ENCODE measurements around the gene SCAF1. TPM values are rescaled to one million over a fixed set of nuclear protein-coding genes. Genes with fewer than 3 reads are reported as not detected.

The SCAF1 gene
- total and polyA plus RNA-seq, 10 of the 15 experiments (the other 5 are each of a cell fraction or from before 2014, with no cell fraction given), result 0.18 to 77.0 (median 5.3) TPM

DNA sequence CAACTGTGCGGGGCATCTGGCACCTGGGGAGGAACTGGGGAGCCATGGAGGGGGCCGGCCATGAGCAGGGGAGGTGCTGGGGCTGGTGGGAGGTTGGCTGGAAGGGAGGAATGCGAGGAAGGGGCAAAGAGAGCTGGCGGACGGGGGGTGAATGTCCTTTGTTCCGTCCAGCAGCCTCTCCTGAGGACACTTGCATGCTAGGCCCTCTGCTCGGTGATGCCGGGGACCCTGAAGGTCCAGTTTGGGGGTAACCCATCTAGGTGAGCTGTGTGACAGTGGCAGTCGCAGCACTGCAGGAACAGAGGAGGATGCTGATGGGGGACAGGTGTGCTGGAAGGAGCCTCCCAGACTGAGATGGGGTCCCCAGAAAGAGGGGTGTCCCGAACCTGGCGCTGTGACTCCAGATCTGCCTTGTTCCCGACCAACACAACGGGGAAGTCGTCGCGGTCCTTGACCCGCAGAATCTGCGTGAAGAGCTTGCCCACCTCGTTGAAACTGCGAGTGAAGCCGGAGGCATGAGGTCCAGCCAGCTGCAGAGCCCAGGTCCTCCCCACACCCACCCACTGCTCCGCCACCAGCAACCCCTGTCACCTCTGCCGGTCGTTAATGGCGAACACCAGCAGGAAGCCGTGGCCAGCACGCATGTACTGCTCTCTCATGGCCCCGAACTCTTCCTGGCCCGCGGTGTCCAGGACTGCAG, 5.6 kb upstream of the SCAF1 start:
- no peak overlapping the region for H3K9ac ChIP-seq (ENCODE audit: control insufficient read depth, insufficient read depth, low read length)
- H3K9me3 ChIP-seq (replicated peaks; ENCODE audit: control insufficient read depth, insufficient read depth, low read length), result no peaks in the 10 kb centered on the region
- ChIA-PET POLR2A (interaction anchor here (1.2 kb wide), 1 partner anchor 40 kb away, joined by 4 read pairs; no protein-coding TSS in a partner anchor), SMC1A (ENCODE audit: uncharacterized antibody, unreplicated experiment) (no interaction called here), RAD21 (ENCODE audit: unreplicated experiment) (no interaction called here), CTCF (interaction anchor here (0.6 to 1.4 kb wide), 2 partner anchors 45 to 1364 kb away, joined by 3 to 4 read pairs; no protein-coding TSS in a partner anchor)
- H4K20me1 ChIP-seq (ENCODE audit: control insufficient read depth, insufficient read depth), result no peaks in the 10 kb centered on the region
- ATAC-seq (no peak), FAIRE-seq (no peak), DNase-seq (ENCODE audit: low read depth, low spot score) (no peak)
- peaks cover 5% of the 10 kb centered on the region for H3K79me2 ChIP-seq (ENCODE audit: control insufficient read depth, insufficient read depth, low read length)
- H3K27me3 ChIP-seq (replicated peaks in 1 of 2; ENCODE audit: control insufficient read depth in 2 of 2, insufficient read depth in 2 of 2, low read length in 1 of 2), result no peaks in the 10 kb centered on the region
- no peak overlapping the region for H3K4me2 ChIP-seq (ENCODE audit: control insufficient read depth, insufficient read depth)
- H3K36me3 ChIP-seq (ENCODE audit: control insufficient read depth in 2 of 2, insufficient read depth in 2 of 2, low read length in 1 of 2), result no peaks in the 10 kb centered on the region
- H2AFZ ChIP-seq (ENCODE audit: control insufficient read depth, low read depth, low read length), result no peak overlapping the region
- H3K27ac ChIP-seq (ENCODE audit: control insufficient read depth, insufficient read depth), result no peak overlapping the region
- BruUV-seq (replicated peaks), result no TSS peak
- H3K4me1 ChIP-seq (ENCODE audit: control insufficient read depth, insufficient read depth, low read length), result peaks cover 5% of the 10 kb centered on the region
- 75% methylated on average over 25 of the region's 30 CpGs for WGBS (ENCODE audit: insufficient coverage, insufficient replicate concordance, low lambda C conversion rate, missing lambda C conversion rate)
- in situ Hi-C loops (cut with MboI) (no loop called here), intact Hi-C loops (cut with micrococcal nuclease; ENCODE audit: unreplicated experiment) (no loop called here)
- H3K4me3 ChIP-seq, result no peak overlapping the region
- no peak for TF ChIP-seq NRF1 (conservative IDR thresholded peaks at IDR 0.05; ENCODE audit: low read depth, low read length)
- TF ChIP-seq NFYA (IDR thresholded peaks at IDR 0.05; ENCODE audit: borderline replicate concordance, low read depth, low read length), result no peak
- TF ChIP-seq CEBPB (IDR thresholded peaks at IDR 0.05; ENCODE audit: borderline replicate concordance in 1 of 2, low read depth in 2 of 2, low read length in 2 of 2), result no peak
- TF ChIP-seq HCFC1 (IDR thresholded peaks at IDR 0.05; ENCODE audit: low read length), result no peak
- TF ChIP-seq RBBP5 (conservative IDR thresholded peaks at IDR 0.05), result no peak
- TF ChIP-seq TBL1XR1 (IDR thresholded peaks at IDR 0.05; ENCODE audit: low read depth, low read length), result no peak
- TF ChIP-seq, protein P1, sequence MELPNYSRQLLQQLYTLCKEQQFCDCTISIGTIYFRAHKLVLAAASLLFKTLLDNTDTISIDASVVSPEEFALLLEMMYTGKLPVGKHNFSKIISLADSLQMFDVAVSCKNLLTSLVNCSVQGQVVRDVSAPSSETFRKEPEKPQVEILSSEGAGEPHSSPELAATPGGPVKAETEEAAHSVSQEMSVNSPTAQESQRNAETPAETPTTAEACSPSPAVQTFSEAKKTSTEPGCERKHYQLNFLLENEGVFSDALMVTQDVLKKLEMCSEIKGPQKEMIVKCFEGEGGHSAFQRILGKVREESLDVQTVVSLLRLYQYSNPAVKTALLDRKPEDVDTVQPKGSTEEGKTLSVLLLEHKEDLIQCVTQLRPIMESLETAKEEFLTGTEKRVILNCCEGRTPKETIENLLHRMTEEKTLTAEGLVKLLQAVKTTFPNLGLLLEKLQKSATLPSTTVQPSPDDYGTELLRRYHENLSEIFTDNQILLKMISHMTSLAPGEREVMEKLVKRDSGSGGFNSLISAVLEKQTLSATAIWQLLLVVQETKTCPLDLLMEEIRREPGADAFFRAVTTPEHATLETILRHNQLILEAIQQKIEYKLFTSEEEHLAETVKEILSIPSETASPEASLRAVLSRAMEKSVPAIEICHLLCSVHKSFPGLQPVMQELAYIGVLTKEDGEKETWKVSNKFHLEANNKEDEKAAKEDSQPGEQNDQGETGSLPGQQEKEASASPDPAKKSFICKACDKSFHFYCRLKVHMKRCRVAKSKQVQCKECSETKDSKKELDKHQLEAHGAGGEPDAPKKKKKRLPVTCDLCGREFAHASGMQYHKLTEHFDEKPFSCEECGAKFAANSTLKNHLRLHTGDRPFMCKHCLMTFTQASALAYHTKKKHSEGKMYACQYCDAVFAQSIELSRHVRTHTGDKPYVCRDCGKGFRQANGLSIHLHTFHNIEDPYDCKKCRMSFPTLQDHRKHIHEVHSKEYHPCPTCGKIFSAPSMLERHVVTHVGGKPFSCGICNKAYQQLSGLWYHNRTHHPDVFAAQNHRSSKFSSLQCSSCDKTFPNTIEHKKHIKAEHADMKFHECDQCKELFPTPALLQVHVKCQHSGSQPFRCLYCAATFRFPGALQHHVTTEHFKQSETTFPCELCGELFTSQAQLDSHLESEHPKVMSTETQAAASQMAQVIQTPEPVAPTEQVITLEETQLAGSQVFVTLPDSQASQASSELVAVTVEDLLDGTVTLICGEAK (IDR thresholded peaks at IDR 0.05; ENCODE audit: borderline replicate concordance), result no peak
- TF ChIP-seq, protein P2, sequence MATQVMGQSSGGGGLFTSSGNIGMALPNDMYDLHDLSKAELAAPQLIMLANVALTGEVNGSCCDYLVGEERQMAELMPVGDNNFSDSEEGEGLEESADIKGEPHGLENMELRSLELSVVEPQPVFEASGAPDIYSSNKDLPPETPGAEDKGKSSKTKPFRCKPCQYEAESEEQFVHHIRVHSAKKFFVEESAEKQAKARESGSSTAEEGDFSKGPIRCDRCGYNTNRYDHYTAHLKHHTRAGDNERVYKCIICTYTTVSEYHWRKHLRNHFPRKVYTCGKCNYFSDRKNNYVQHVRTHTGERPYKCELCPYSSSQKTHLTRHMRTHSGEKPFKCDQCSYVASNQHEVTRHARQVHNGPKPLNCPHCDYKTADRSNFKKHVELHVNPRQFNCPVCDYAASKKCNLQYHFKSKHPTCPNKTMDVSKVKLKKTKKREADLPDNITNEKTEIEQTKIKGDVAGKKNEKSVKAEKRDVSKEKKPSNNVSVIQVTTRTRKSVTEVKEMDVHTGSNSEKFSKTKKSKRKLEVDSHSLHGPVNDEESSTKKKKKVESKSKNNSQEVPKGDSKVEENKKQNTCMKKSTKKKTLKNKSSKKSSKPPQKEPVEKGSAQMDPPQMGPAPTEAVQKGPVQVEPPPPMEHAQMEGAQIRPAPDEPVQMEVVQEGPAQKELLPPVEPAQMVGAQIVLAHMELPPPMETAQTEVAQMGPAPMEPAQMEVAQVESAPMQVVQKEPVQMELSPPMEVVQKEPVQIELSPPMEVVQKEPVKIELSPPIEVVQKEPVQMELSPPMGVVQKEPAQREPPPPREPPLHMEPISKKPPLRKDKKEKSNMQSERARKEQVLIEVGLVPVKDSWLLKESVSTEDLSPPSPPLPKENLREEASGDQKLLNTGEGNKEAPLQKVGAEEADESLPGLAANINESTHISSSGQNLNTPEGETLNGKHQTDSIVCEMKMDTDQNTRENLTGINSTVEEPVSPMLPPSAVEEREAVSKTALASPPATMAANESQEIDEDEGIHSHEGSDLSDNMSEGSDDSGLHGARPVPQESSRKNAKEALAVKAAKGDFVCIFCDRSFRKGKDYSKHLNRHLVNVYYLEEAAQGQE (IDR thresholded peaks at IDR 0.05; ENCODE audit: low read depth, low read length), result no peak
- no peak for TF ChIP-seq MTA3 (IDR thresholded peaks at IDR 0.05; ENCODE audit: borderline replicate concordance, low read length)
- TF ChIP-seq EGR1 (IDR thresholded peaks at IDR 0.05; ENCODE audit: borderline replicate concordance in 1 of 2, low read depth in 2 of 2, low read length in 2 of 2), result no peak
